ENCODE data around the gene FKBP8. TPM values are rescaled to one million over a fixed set of nuclear protein-coding genes. Genes with fewer than 3 reads are reported as not detected.

FKBP8 gene
- total RNA-seq, 1 experiment from 2014 or later = 184 TPM

DNA sequence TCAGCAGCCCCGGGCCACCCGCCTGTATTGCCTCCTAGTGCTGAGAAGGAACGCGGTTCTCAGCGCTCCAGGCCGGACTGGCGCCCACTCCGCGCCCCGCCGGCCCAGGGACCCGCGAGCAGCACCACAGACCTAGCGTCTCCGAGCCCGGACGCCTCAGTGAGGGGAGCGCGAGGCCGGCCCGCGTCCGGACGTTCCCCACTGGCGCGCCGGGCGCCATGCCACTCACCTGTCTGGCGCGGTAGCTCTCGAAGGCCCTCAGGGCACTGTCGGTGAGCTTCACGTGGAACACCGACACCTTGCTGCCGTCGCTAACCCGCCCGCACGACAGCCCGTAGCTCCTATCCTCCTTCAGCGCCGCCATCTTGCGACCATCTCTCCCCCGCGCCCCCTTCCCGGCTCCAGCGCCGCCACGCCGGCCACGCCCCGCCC lies 21.7 kb downstream of the FKBP8 start, which contains the start of gene ELL:
Gene ELL, minus strand, starts transcription at position 379 of the 432 bp plus-strand sequence. Its CDS starts 15 bp downstream, at position 364.
- intact Hi-C loops (cut with micrococcal nuclease; ENCODE audit: unreplicated experiment) = loop anchor here (1.0 to 5.0 kb wide), 5 partner anchors 34 to 115 kb away; partner anchors contain the start of genes KXD1, REX1BD and UBA52
- Mint-ChIP-seq H3K4me1 (ENCODE audit: low read depth, unreplicated experiment) (no peaks in the 10 kb centered on the region), H3K27ac (ENCODE audit: unreplicated experiment) (peak within 1 kb of the TSS; percentile 89), H3K4me3 (ENCODE audit: unreplicated experiment) (peak within 1 kb of the TSS; percentile 81), H3K27me3 (ENCODE audit: insufficient read depth, unreplicated experiment) (no peaks in the 10 kb centered on the region), H3K9me3 (ENCODE audit: unreplicated experiment) (no peaks in the 10 kb centered on the region), H3K36me3 (ENCODE audit: insufficient read depth, unreplicated experiment) (peaks cover 9% of the 10 kb centered on the region)
- H3K27me3 ChIP-seq (replicated peaks; ENCODE audit: control insufficient read depth, insufficient read depth, low read length) = no peaks in the 10 kb centered on the region
- H3K4me1 ChIP-seq = peaks cover 5% of the 10 kb centered on the region
- no peak for DNase-seq
- no peaks in the 10 kb centered on the region for H3K9me3 ChIP-seq
- no TSS peak for BruUV-seq (replicated peaks)
- no peak for TF ChIP-seq CTCF (IDR thresholded peaks at IDR 0.05; ENCODE audit: insufficient read depth in 1 of 2, low read depth in 1 of 2, low read length in 1 of 2, severe bottlenecking in 1 of 2, unreplicated experiment in 1 of 2)
- H3K36me3 ChIP-seq (ENCODE audit: control insufficient read depth, insufficient read depth, low read length) = no peaks in the 10 kb centered on the region
- ChIA-PET POLR2A (interaction anchor here (0.6 to 1.9 kb wide), 3 partner anchors 12 to 230 kb away, joined by 3 to 4 read pairs (median 4); no protein-coding TSS in a partner anchor), CTCF (interaction anchor here (0.5 to 2.8 kb wide), 10 partner anchors 11 to 325 kb away, joined by 3 to 28 read pairs (median 4); partner anchors contain the start of gene KXD1)
- H3K4me3 ChIP-seq (ENCODE audit: low read depth, low read length) = peak within 1 kb of the TSS; percentile 90

GRCh38 chr19:18520848-18521691 lies 22.3 kb downstream of the FKBP8 start:
- no peaks in the 10 kb centered on the region for H3K27me3 Mint-ChIP-seq (ENCODE audit: insufficient read depth, unreplicated experiment)
- H3K27ac Mint-ChIP-seq (ENCODE audit: unreplicated experiment) = peak overlapping the region; percentile 89
- intact Hi-C loops (cut with micrococcal nuclease; ENCODE audit: unreplicated experiment) = loop anchor here (1.0 to 5.0 kb wide), 4 partner anchors 17 to 51 kb away; partner anchors contain the start of genes KXD1 and UBA52
- TSS peak; percentile 35 for BruUV-seq (replicated peaks)
- peak overlapping the region; percentile 81 for H3K4me3 Mint-ChIP-seq (ENCODE audit: unreplicated experiment)
- H3K9me3 Mint-ChIP-seq (ENCODE audit: unreplicated experiment) = no peaks in the 10 kb centered on the region
- TF ChIP-seq CTCF (IDR thresholded peaks at IDR 0.05; ENCODE audit: insufficient read depth in 1 of 2, low read depth in 1 of 2, low read length in 1 of 2, severe bottlenecking in 1 of 2, unreplicated experiment in 1 of 2) = peak in 1 of 2 experiments; percentile 11
- peak overlapping the region; percentile 90 for H3K4me3 ChIP-seq (ENCODE audit: low read depth, low read length)
- no peaks in the 10 kb centered on the region for H3K9me3 ChIP-seq
- ChIA-PET POLR2A (interaction anchor here (0.6 to 1.9 kb wide), 5 partner anchors 12 to 231 kb away, joined by 3 to 5 read pairs (median 4); partner anchors contain the start of gene KXD1), CTCF (interaction anchor here (0.5 to 2.8 kb wide), 13 partner anchors 11 to 478 kb away, joined by 3 to 28 read pairs (median 5); partner anchors contain the start of genes KXD1 and UBA52)
- H3K4me1 ChIP-seq = peaks cover 5% of the 10 kb centered on the region
- no peaks in the 10 kb centered on the region for H3K27me3 ChIP-seq (replicated peaks; ENCODE audit: control insufficient read depth, insufficient read depth, low read length)
- H3K36me3 ChIP-seq (ENCODE audit: control insufficient read depth, insufficient read depth, low read length) = no peaks in the 10 kb centered on the region
- peaks cover 13% of the 10 kb centered on the region for H3K36me3 Mint-ChIP-seq (ENCODE audit: insufficient read depth, unreplicated experiment)
- H3K4me1 Mint-ChIP-seq (ENCODE audit: low read depth, unreplicated experiment) = peaks cover 5% of the 10 kb centered on the region
- peak in 1 of 2 experiments; percentile 20 for DNase-seq
